ENCODE data around the gene KLF14.

The KLF14 gene

GRCh38 chr7:130732980-130733930 is 752 bp downstream of the KLF14 start:
- TF ChIP-seq CTCF (IDR thresholded peaks at IDR 0.05): peak; percentile 36

- TF ChIP-seq CTCF (IDR thresholded peaks at IDR 0.05): no peak
Observed at GRCh38 chr7:130723784-130724183, 10.2 kb downstream of the KLF14 start.

GRCh38 chr7:130721486-130722277 is 12.3 kb downstream of the KLF14 start:
- TF ChIP-seq CTCF (IDR thresholded peaks at IDR 0.05): peak; percentile 70

- no peak for TF ChIP-seq CTCF (IDR thresholded peaks at IDR 0.05)
Observed at GRCh38 chr7:130719541-130719940, 14.5 kb downstream of the KLF14 start.

GRCh38 chr7:130712416-130712815 is 21.6 kb downstream of the KLF14 start:
- no peak for TF ChIP-seq CTCF (IDR thresholded peaks at IDR 0.05)

GRCh38 chr7:130708766-130709165 is 25.2 kb downstream of the KLF14 start:
- TF ChIP-seq CTCF (IDR thresholded peaks at IDR 0.05): no peak

- no peak for TF ChIP-seq CTCF (IDR thresholded peaks at IDR 0.05)
Observed at GRCh38 chr7:130708001-130708400, 26.0 kb downstream of the KLF14 start.

Data from LNCAP (cell line).